ENCODE data around the gene DCC.

The DCC gene

GRCh38 chr18:53536908-53537307, 1196.9 kb downstream of the DCC start:
- no peak for DNase-seq

GRCh38 chr18:53541924-53542323, 1201.9 kb downstream of the DCC start:
- DNase-seq: no peak

- no peak for DNase-seq
Observed at GRCh38 chr18:53543711-53544110, 1203.7 kb downstream of the DCC start.

DNA sequence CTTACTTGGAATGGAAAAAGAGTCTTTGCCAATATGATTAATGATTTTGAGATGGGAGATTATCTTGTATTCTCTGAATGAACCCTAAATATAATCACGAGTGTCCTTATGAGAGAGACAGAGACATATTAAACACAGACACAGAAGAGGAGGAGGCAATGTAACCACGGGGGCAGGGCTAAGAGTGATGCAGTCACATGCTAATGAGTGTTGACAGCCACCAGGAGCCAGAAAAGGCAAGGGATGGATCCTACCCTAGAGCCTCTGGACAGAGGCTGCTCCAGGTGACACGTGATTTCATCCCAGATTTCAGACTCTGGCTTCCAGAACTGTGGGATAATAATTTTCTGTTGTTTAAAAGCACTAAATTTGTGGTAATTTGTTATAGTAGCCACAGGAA, 1204.9 kb downstream of the DCC start:
- DNase-seq: no peak

DNA sequence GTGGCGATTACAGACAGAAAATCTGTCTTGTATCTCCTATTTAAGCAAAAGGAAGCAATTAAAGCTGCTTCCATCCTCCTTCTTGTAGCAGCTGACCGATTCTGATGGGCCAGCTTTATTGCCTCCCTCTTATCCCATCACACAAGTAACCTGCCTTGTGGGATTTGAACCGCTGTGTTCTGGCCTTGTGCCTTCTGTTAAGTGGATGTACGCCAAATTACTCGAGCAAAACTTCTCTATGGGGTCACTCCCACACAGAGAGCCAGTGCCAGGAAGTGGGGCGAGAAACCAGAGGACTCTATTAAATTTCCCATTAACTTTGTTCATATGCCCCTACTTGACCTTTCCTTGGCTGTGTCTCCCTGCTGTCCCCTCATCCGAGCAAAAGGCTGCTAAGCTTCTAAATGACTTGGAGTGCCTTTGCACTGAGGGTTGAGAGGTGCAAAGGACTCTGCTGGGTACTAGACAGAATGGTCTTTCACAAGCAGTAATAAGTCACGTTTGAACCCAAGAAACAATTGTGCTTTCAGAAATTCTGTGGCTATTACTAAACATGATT, 1212.0 kb downstream of the DCC start:
- no peak for DNase-seq

- DNase-seq: no peak
Observed at GRCh38 chr18:53553030-53553429, 1213.0 kb downstream of the DCC start.

DNA sequence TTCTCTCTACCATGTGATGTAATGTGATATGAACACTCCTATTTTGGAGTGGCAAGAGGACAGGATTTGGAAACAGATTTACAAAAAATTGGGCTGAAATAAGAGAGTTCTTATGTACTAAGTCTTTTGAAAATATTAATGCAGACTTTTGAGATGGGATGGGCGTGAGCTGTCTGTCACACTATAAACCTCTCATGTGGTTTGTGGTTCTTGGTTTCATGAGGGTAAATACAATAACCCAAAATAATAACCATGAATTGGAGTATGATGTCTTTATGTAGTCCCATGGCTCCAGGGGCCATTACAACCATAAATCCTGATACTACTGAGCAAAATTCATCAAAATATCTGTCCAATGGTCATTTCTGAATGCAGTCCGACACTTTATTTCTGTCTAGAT, 1216.5 kb downstream of the DCC start:
- no peak for DNase-seq

GRCh38 chr18:53560546-53560945, 1220.5 kb downstream of the DCC start:
- no peak for DNase-seq

- DNase-seq: no peak
Observed at GRCh38 chr18:53566626-53567025, 1226.6 kb downstream of the DCC start.

GRCh38 chr18:53567929-53568574, 1228.1 kb downstream of the DCC start:
- DNase-seq: peak; percentile 30
